Pancreas (tissue), 10 donors: ENCODE data around the gene CEP128. TPM values are rescaled to one million over a fixed set of nuclear protein-coding genes. Genes with fewer than 3 reads are reported as not detected.
"Not testable (repeated sequence)": the region's sequence is repeated elsewhere in the genome, so short reads cannot be mapped to it uniquely, and the experiment has no call there.

Experiments
- ATAC-seq, 4 donors: fragments of 200-7000 bp; cut with Tn5 transposase; one replicate each; pipeline versions ENCODE4 v1.8.0 to v1.9.1; 2020; ENCODE audit warnings: mild to moderate bottlenecking in 4 of 4, moderate library complexity in 4 of 4
- DNase-seq, 6 donors: peaks; one replicate each; pipeline ENCODE4 v3.0.0-alpha.2; 2020
- FAIRE-seq: peaks from 2 replicates; lab custom pipeline; 2012; peaks lifted over from hg19 to GRCh38; lab: Jason Lieb, UNC
- H3K27ac ChIP-seq, 4 donors: fragments of 200-600 bp; sonication (generic); 1 replicate in 3 of 4; 2 replicates in 1 of 4; pipeline versions ENCODE4 v1.5.0 to v1.8.0; 2020
- H3K27me3 ChIP-seq, 4 donors: fragments of 200-600 bp; one replicate each; pipeline ENCODE4 v1.8.0; 2021
- H3K36me3 ChIP-seq, 3 donors: fragments of 200-600 bp; sonication (generic) in 1 of 3; one replicate each; pipeline versions ENCODE4 v1.5.0 to v1.8.0; 2020 to 2021
- H3K4me1 ChIP-seq, 3 donors: fragments of 200-600 bp; one replicate each; pipeline ENCODE4 v1.8.0; 2021
- H3K4me3 ChIP-seq, 4 donors: fragments of 200-600 bp; sonication (generic) in 2 of 4; one replicate each; pipeline versions ENCODE4 v1.5.0 to v1.8.0; 2020 to 2021
- H3K9me3 ChIP-seq, 4 donors: fragments of 200-600 bp; one replicate each; pipeline ENCODE4 v1.8.0; 2021
- CTCF ChIP-seq, 4 donors: fragments of 200-600 bp; sonication (generic) in 3 of 4; IDR thresholded peaks; one replicate each; pipeline versions ENCODE4 v1.5.0 to v1.8.0; 2021; ENCODE audit warnings: antibody characterized with exemption in 4 of 4
- WGBS, 2 donors: extraction: QIAGEN DNeasy Blood & Tissue Kit; methylation state at CpG; one replicate each; pipeline ENCODE4 v1.1.7; 2013; 5-methylcytosine and 5-hydroxymethylcytosine counted together
- intact Hi-C, 3 donors: fragments of 100-400 bp; cut with DNase I; formaldehyde crosslinking; loops; one replicate each; pipeline versions ENCODE4 v1.11.1 to v1.14.2; 2022
- polyA plus RNA-seq, 2 donors: library from polyadenylated mRNA; stranded (reverse); fragments of 200-250 nt; gene quantifications; one replicate each; pipeline ENCODE4 v1.2.3, GENCODE V29; 2013
- total RNA-seq, 6 donors: library from RNA; stranded (reverse); fragmentation: NEBNext Ultra II Directional in 4 of 6; extraction: Animal tissue kit (Norgen Biotek cat#: 25700) in 4 of 6; gene quantifications; one replicate each; pipeline versions ENCODE4 v1.2.1 to v1.2.4, GENCODE V29; 2021 to 2023
- donor health status: healthy with polysubstance abuse.
- donor health status: DM: no; HTN: no; CAD: no; lungs with moderate emphysema.
- donor health status: DM: no; HTN: no; CAD: no.
- donor health status: control.
- donor health status: control.
- donor health status: Bipolar disorder and iron deficiency.
- donor health status: DM: yes; HTN: yes; CAD: no.
- donor health status: DM: no; HTN: no; CAD: no.
- donor health status: DM: no; HTN: no; CAD: no.
- donor health status: DM: yes; HTN: yes; CAD: no.

The CEP128 gene
- total and polyA plus RNA-seq, 8 donors, result 0.92 to 2.8 (median 2.0) TPM

GRCh38 chr14:80919622-80920021 lies 21.9 kb downstream of the CEP128 start:
- WGBS, 2 donors, result 87 to 95% methylated on average over 3 of the region's 3 CpGs
- TF ChIP-seq CTCF (IDR thresholded peaks at IDR 0.05), result no peak
- DNase-seq, result no peak
- H3K27ac ChIP-seq, result no peak overlapping the region
- no peaks in the 10 kb centered on the region for H3K4me1 ChIP-seq
- intact Hi-C loops, result no loop called here
- no peaks in the 10 kb centered on the region for H3K27me3 ChIP-seq
- H3K4me3 ChIP-seq, result no peak overlapping the region
- no peak for ATAC-seq
- no peak for FAIRE-seq
- no peaks in the 10 kb centered on the region for H3K36me3 ChIP-seq
- no peaks in the 10 kb centered on the region for H3K9me3 ChIP-seq

- H3K9me3 ChIP-seq, H3K4me1 ChIP-seq, H3K27me3 ChIP-seq, ATAC-seq, H3K36me3 ChIP-seq, intact Hi-C loops, H3K27ac ChIP-seq, FAIRE-seq, DNase-seq, H3K4me3 ChIP-seq: not testable (repeated sequence)
- WGBS, 2 donors, result 94% methylated on average over 11 of the region's 11 CpGs
These were observed 29.5 kb downstream of the CEP128 start for GRCh38 chr14:80912013-80912412.

- intact Hi-C loops, result no loop called here
- DNase-seq (no peak), FAIRE-seq (no peak)
These were observed 34.6 kb downstream of the CEP128 start for GRCh38 chr14:80906946-80907345.

GRCh38 chr14:80906336-80906735 lies 35.2 kb downstream of the CEP128 start:
- Histone ChIP-seq H3K27ac (no peak overlapping the region), H3K27me3 (no peaks in the 10 kb centered on the region), H3K4me3 (no peak overlapping the region), H3K36me3 (no peaks in the 10 kb centered on the region), H3K9me3 (no peaks in the 10 kb centered on the region), H3K4me1 (no peaks in the 10 kb centered on the region)
- no peak for ATAC-seq
- intact Hi-C loops, result no loop called here
- no peak for TF ChIP-seq CTCF (IDR thresholded peaks at IDR 0.05)
- 2 to 50% methylated on average over 1 of the region's 1 CpG for WGBS, 2 donors
- FAIRE-seq, result no peak
- DNase-seq, result no peak

More at GRCh38 chr14:80906946-80907345, 34.6 kb downstream of the CEP128 start:
- Histone ChIP-seq H3K4me1 (no peaks in the 10 kb centered on the region), H3K36me3 (no peaks in the 10 kb centered on the region), H3K9me3 (no peaks in the 10 kb centered on the region), H3K27ac (no peak overlapping the region), H3K4me3 (no peak overlapping the region), H3K27me3 (no peaks in the 10 kb centered on the region)
- TF ChIP-seq CTCF (IDR thresholded peaks at IDR 0.05), result no peak
- no peak for ATAC-seq
- 90 to 97% methylated on average over 4 of the region's 4 CpGs for WGBS, 2 donors

- Histone ChIP-seq H3K36me3 (no peaks in the 10 kb centered on the region), H3K27ac (no peak overlapping the region), H3K27me3 (no peaks in the 10 kb centered on the region), H3K9me3 (no peaks in the 10 kb centered on the region), H3K4me1 (no peaks in the 10 kb centered on the region), H3K4me3 (no peak overlapping the region)
- intact Hi-C loops, result no loop called here
- TF ChIP-seq CTCF (IDR thresholded peaks at IDR 0.05), result no peak
- no peak for DNase-seq
- no peak for FAIRE-seq
- WGBS, 2 donors, result 87 to 93% methylated on average over 1 of the region's 1 CpG
- ATAC-seq, result no peak
These were observed 38.9 kb downstream of the CEP128 start for GRCh38 chr14:80902608-80903007.
